Measurements from ENCODE around the gene PEAK1.

- TF ChIP-seq CTCF (IDR thresholded peaks at IDR 0.05) (no peak), REST (IDR thresholded peaks at IDR 0.05; ENCODE audit: insufficient read depth in 1 of 2, low read depth in 2 of 2, low read length in 1 of 2) (no peak)
Observed at GRCh38 chr15:77395013-77395774, 24.7 kb downstream of the PEAK1 start.
